GM12878 (cell line): Measurements from ENCODE around the gene C12orf60. TPM values are rescaled to one million over a fixed set of nuclear protein-coding genes. Genes with fewer than 3 reads are reported as not detected.

Experiments used
- ATAC-seq: fragments of 200-7000 bp; cut with Tn5 transposase; 3 replicates; pipeline ENCODE4 v1.9.1; 2020; ENCODE audit warnings: mild to moderate bottlenecking, moderate library complexity
- BruUV-seq: library from RNA; stranded (reverse); fragments of 400-500 nt; replicated peaks from 2 replicates; lab custom pipeline; 2021; lab: Mats Ljungman, UMichigan
- CTCF ChIA-PET: fragments of 300-600 bp; sonication (Branson Sonifier 250); formaldehyde crosslinking; extraction: SDS; loops from one replicate; lab custom pipeline; 2021; ENCODE audit warnings: inconsistent platforms; lab: Yijun Ruan, JAX
- POLR2A ChIA-PET: fragments of 350-600 bp; formaldehyde crosslinking; extraction: SDS; loops from one replicate; lab custom pipeline; 2021; ENCODE audit warnings: inconsistent platforms; lab: Charles Lee
- RAD21 ChIA-PET: fragments of 300-600 bp; sonication (Branson Sonifier 250); formaldehyde crosslinking; loops from one replicate; lab custom pipeline; 2023; ENCODE audit warnings: antibody characterized with exemption; ENCODE audit not compliant: unreplicated experiment; lab: Charles Lee
- SMC1A ChIA-PET: fragments of 300-600 bp; sonication (Branson Sonifier 250); formaldehyde crosslinking; loops from one replicate; lab custom pipeline; 2023; ENCODE audit not compliant: unreplicated experiment, uncharacterized antibody; lab: Charles Lee
- DNase-seq: peaks from one replicate; pipeline ENCODE4 v3.0.0-alpha.2; 2011; ENCODE audit warnings: low read depth, low spot score
- FAIRE-seq: peaks from 3 replicates; lab custom pipeline; 2011; peaks lifted over from hg19 to GRCh38; lab: Jason Lieb, UNC
- H2AFZ ChIP-seq: 2 replicates; pipeline ENCODE4 v1.6.0; 2011; ENCODE audit warnings: low read depth, low read length, control low read depth; ENCODE audit not compliant: control insufficient read depth
- H3K27ac ChIP-seq: 2 replicates; pipeline ENCODE4 v1.5.1; 2011; ENCODE audit warnings: control low read depth; ENCODE audit not compliant: control insufficient read depth, insufficient read depth
- H3K27me3 ChIP-seq, 2 experiments: replicated peaks in 1 of 2; 2 replicates each; pipeline versions ENCODE4 v1.6.0 to v1.6.1; 2011; ENCODE audit warnings: low read length in 1 of 2; ENCODE audit not compliant: control insufficient read depth in 2 of 2, insufficient read depth in 2 of 2
- H3K36me3 ChIP-seq, 2 experiments: 2 replicates each; pipeline ENCODE4 v1.5.1; 2011; ENCODE audit warnings: low read length in 1 of 2; ENCODE audit not compliant: control insufficient read depth in 2 of 2, insufficient read depth in 2 of 2
- H3K4me1 ChIP-seq: 2 replicates; pipeline ENCODE4 v1.6.1; 2011; ENCODE audit warnings: mild to moderate bottlenecking, low read length, moderate library complexity, mixed read lengths; ENCODE audit not compliant: control insufficient read depth, insufficient read depth
- H3K4me2 ChIP-seq: 2 replicates; pipeline ENCODE4 v1.6.0; 2011; ENCODE audit warnings: control low read depth; ENCODE audit not compliant: control insufficient read depth, insufficient read depth
- H3K4me3 ChIP-seq: fragments of 200-600 bp; sonication (generic); 2 replicates; pipeline ENCODE4 v1.5.1; 2016
- H3K79me2 ChIP-seq: 2 replicates; pipeline ENCODE4 v1.6.0; 2011; ENCODE audit warnings: low read length; ENCODE audit not compliant: control insufficient read depth, insufficient read depth
- H3K9ac ChIP-seq: 2 replicates; pipeline ENCODE4 v1.8.0; 2011; ENCODE audit warnings: low read length, control low read depth, mixed read lengths; ENCODE audit not compliant: control insufficient read depth, insufficient read depth
- H3K9me3 ChIP-seq: replicated peaks from 3 replicates; pipeline ENCODE4 v1.5.1; 2011; ENCODE audit warnings: mild to moderate bottlenecking, low read length; ENCODE audit not compliant: control insufficient read depth, insufficient read depth
- H4K20me1 ChIP-seq: 2 replicates; pipeline ENCODE4 v1.6.0; 2011; ENCODE audit not compliant: control insufficient read depth, insufficient read depth
- ESRRA ChIP-seq: IDR thresholded peaks from 2 replicates; pipeline ENCODE4 v1.6.1; 2012; ENCODE audit warnings: mild to moderate bottlenecking, low read length, improper control_type of control experiment
- GATAD2B ChIP-seq: fragments of 450-650 bp; conservative IDR thresholded peaks from 2 replicates; pipeline ENCODE4 v1.6.1; 2017; ENCODE audit warnings: low read depth, mild to moderate bottlenecking, moderate library complexity
- MEF2A ChIP-seq: IDR thresholded peaks from 2 replicates; pipeline ENCODE4 v1.6.1; 2011; ENCODE audit warnings: low read depth, mild to moderate bottlenecking, low read length, moderate library complexity; ENCODE audit not compliant: insufficient read depth
- NFIC ChIP-seq: IDR thresholded peaks from 2 replicates; pipeline ENCODE4 v1.6.1; 2012; ENCODE audit warnings: low read depth, mild to moderate bottlenecking, inconsistent platforms, low read length, moderate library complexity
- NR2C1 ChIP-seq: fragments of 450-650 bp; IDR thresholded peaks from 2 replicates; pipeline ENCODE4 v1.6.1; 2017; ENCODE audit warnings: antibody characterized with exemption, mild to moderate bottlenecking, moderate library complexity
- SMAD1 ChIP-seq: fragments of 450-650 bp; IDR thresholded peaks from 2 replicates; pipeline ENCODE4 v1.6.1; 2018; ENCODE audit warnings: mild to moderate bottlenecking, low read depth; ENCODE audit not compliant: partially characterized antibody
- SPI1 ChIP-seq: IDR thresholded peaks from 2 replicates; pipeline ENCODE4 v1.6.1; 2011; ENCODE audit warnings: low read depth, mild to moderate bottlenecking, low read length, moderate library complexity, borderline replicate concordance; ENCODE audit not compliant: insufficient read depth
- SREBF1 ChIP-seq: IDR thresholded peaks from 2 replicates; pipeline ENCODE4 v1.6.1; 2012; ENCODE audit warnings: mild to moderate bottlenecking, low read length
- STAT1 ChIP-seq: fragments of 450-650 bp; conservative IDR thresholded peaks from 2 replicates; pipeline ENCODE4 v1.6.1; 2014; ENCODE audit warnings: antibody characterized with exemption, mild to moderate bottlenecking
- SUZ12 ChIP-seq: fragments of 200-600 bp; sonication (generic); IDR thresholded peaks from one replicate; pipeline ENCODE4 v1.6.1; 2018; ENCODE audit warnings: antibody characterized with exemption, mild to moderate bottlenecking; ENCODE audit not compliant: unreplicated experiment
- ZZZ3 ChIP-seq: IDR thresholded peaks from 2 replicates; pipeline ENCODE4 v1.6.1; 2011; ENCODE audit warnings: low read depth; ENCODE audit not compliant: control insufficient read depth, insufficient read length
- WGBS: methylation state at CpG from one replicate; pipeline ENCODE4 v1.1.6; 2016; ENCODE audit warnings: low lambda C conversion rate; ENCODE audit not compliant: insufficient replicate concordance, insufficient coverage; ENCODE audit errors: missing lambda C conversion rate; 5-methylcytosine and 5-hydroxymethylcytosine counted together
- in situ Hi-C: fragments of 300-500 bp; cut with MboI; formaldehyde crosslinking; loops from 9 replicates; pipeline ENCODE4 v1.14.3; 2018; ENCODE audit warnings: mixed read lengths
- intact Hi-C: fragments of 100-400 bp; cut with micrococcal nuclease; formaldehyde crosslinking; loops from one replicate; pipeline ENCODE4 v1.14.2; 2022; ENCODE audit not compliant: unreplicated experiment
- polyA plus RNA-seq, 11 experiments: library from polyadenylated mRNA; depleted of rRNA in 4 of 11; unstranded in 6 of 11; stranded (reverse) in 5 of 11; fragments of >200 nt; fragmentation: Nextera tagmentation in 4 of 11; fragmentation: Illumina TruSeq in 1 of 11; extraction: Ambion mirVana in 4 of 11; extraction: Trizol in 1 of 11; gene quantifications; 1 replicate in 1 of 11; 2 replicates in 10 of 11; pipeline versions ENCODE4 v1.2.1 to v1.2.3, GENCODE V29; 2011 to 2016; ENCODE audit warnings: inconsistent platforms in 2 of 11, missing spikeins in 2 of 11, low read depth in 1 of 11
- total RNA-seq, 4 experiments: library from RNA; depleted of rRNA in 3 of 4; stranded (reverse); fragments of >200 nt in 3 of 4; fragmentation: Illumina TruSeq in 1 of 4; extraction: Trizol in 1 of 4; gene quantifications; 2 replicates each; pipeline versions ENCODE4 v1.2.1 to v1.2.3, GENCODE V29; 2013 to 2021
- TF ChIP-seq, protein P1 (sequence below): fragments of 450-650 bp; formaldehyde crosslinking; IDR thresholded peaks from 2 replicates; pipeline ENCODE4 v1.4.0; 2022; ENCODE audit warnings: mild to moderate bottlenecking, moderate library complexity
- TF ChIP-seq, protein P2 (sequence below): IDR thresholded peaks from 2 replicates; pipeline ENCODE4 v1.6.1; 2011; ENCODE audit warnings: borderline replicate concordance, low read depth, mild to moderate bottlenecking, moderate library complexity, mixed read lengths, low read length; ENCODE audit not compliant: insufficient read depth; ENCODE audit errors: extremely low read length
- TF ChIP-seq, protein P3 (sequence below): fragments of 450-650 bp; conservative IDR thresholded peaks from 2 replicates; pipeline ENCODE4 v1.6.1; 2017; ENCODE audit warnings: mild to moderate bottlenecking, moderate library complexity
- TF ChIP-seq, protein P4 (sequence below): fragments of 150-350 bp; IDR thresholded peaks from 2 replicates; pipeline ENCODE4 v1.6.1; 2016; ENCODE audit warnings: low read depth, low read length

C12orf60 gene
- total and polyA plus RNA-seq, 10 of the 15 experiments (the other 5 are each of a cell fraction or from before 2014, with no cell fraction given), result 1.8 to 7.2 (median 3.2) TPM

DNA sequence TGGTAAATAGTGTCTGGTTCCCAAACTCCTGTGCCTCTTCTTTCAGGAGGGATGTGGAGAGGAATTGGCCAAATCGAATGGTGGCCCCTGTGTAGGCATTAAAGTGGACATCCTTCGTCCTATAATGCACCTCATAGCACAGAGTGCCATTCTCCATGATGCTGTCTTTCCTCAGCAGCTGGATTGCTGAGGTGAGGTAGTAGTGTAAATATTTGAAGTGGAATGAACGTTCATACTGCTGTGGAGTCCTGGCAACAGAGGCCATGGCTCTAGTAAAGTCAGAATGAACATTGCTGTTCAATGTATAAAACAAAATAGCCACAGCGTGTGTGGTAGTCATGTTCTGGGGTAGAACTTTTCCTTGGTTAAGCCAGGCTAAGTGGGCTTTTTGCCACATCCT lies 37.1 kb downstream of the C12orf60 start:
- intact Hi-C loops (loop anchor here (5.0 kb wide), 1 partner anchor 382 kb away; the partner anchor contains the start of gene RERG), in situ Hi-C loops (no loop called here)
- RAD21 ChIA-PET, result interaction anchor here (0.6 kb wide), 1 partner anchor 146 kb away, joined by 5 read pairs; no protein-coding TSS in a partner anchor
- no peak overlapping the region for H3K4me3 ChIP-seq
- FAIRE-seq (no peak), DNase-seq (no peak), ATAC-seq (no peak)
- CTCF ChIA-PET, result no interaction called here
- H3K4me1 ChIP-seq, result no peaks in the 10 kb centered on the region
- H4K20me1 ChIP-seq, result no peaks in the 10 kb centered on the region
- no peak overlapping the region for H3K9ac ChIP-seq
- no TSS peak for BruUV-seq
- H3K79me2 ChIP-seq, result no peaks in the 10 kb centered on the region
- H3K36me3 ChIP-seq, result no peaks in the 10 kb centered on the region
- no peaks in the 10 kb centered on the region; a peak in 2 of 4 replicates for H3K27me3 ChIP-seq
- WGBS, result 35% methylated on average over 4 of the region's 4 CpGs
- no peak overlapping the region for H3K27ac ChIP-seq
- POLR2A ChIA-PET, result no interaction called here
- no peak overlapping the region for H3K4me2 ChIP-seq
- SMC1A ChIA-PET, result interaction anchor here (1.4 to 15.6 kb wide), 2 partner anchors 8 to 156 kb away, joined by 3 to 242 read pairs; no protein-coding TSS in a partner anchor
- no peak overlapping the region for H2AFZ ChIP-seq
- H3K9me3 ChIP-seq, result no peaks in the 10 kb centered on the region
- TF ChIP-seq MEF2A (no peak), ZZZ3 (no peak), NR2C1 (no peak), ESRRA (no peak), SMAD1 (no peak), SUZ12 (no peak), NFIC (no peak), STAT1 (no peak), SPI1 (no peak), SREBF1 (no peak), GATAD2B (no peak)
- TF ChIP-seq, protein P1, sequence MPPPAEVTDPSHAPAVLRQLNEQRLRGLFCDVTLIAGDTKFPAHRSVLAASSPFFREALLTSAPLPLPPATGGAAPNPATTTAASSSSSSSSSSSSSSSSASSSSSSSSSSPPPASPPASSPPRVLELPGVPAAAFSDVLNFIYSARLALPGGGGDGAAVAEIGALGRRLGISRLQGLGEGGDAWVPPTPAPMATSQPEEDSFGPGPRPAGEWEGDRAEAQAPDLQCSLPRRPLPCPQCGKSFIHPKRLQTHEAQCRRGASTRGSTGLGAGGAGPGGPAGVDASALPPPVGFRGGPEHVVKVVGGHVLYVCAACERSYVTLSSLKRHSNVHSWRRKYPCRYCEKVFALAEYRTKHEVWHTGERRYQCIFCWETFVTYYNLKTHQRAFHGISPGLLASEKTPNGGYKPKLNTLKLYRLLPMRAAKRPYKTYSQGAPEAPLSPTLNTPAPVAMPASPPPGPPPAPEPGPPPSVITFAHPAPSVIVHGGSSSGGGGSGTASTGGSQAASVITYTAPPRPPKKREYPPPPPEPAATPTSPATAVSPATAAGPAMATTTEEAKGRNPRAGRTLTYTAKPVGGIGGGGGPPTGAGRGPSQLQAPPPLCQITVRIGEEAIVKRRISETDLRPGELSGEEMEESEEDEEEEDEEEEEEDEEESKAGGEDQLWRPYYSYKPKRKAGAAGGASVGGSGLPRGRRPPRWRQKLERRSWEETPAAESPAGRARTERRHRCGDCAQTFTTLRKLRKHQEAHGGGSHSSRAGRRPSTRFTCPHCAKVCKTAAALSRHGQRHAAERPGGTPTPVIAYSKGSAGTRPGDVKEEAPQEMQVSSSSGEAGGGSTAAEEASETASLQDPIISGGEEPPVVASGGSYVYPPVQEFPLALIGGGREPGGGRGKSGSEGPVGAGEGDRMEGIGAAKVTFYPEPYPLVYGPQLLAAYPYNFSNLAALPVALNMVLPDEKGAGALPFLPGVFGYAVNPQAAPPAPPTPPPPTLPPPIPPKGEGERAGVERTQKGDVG, result no peak
- TF ChIP-seq, protein P2, sequence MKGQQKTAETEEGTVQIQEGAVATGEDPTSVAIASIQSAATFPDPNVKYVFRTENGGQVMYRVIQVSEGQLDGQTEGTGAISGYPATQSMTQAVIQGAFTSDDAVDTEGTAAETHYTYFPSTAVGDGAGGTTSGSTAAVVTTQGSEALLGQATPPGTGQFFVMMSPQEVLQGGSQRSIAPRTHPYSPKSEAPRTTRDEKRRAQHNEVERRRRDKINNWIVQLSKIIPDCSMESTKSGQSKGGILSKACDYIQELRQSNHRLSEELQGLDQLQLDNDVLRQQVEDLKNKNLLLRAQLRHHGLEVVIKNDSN, result no peak
- TF ChIP-seq, protein P3, sequence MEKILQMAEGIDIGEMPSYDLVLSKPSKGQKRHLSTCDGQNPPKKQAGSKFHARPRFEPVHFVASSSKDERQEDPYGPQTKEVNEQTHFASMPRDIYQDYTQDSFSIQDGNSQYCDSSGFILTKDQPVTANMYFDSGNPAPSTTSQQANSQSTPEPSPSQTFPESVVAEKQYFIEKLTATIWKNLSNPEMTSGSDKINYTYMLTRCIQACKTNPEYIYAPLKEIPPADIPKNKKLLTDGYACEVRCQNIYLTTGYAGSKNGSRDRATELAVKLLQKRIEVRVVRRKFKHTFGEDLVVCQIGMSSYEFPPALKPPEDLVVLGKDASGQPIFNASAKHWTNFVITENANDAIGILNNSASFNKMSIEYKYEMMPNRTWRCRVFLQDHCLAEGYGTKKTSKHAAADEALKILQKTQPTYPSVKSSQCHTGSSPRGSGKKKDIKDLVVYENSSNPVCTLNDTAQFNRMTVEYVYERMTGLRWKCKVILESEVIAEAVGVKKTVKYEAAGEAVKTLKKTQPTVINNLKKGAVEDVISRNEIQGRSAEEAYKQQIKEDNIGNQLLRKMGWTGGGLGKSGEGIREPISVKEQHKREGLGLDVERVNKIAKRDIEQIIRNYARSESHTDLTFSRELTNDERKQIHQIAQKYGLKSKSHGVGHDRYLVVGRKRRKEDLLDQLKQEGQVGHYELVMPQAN, result no peak
- TF ChIP-seq, protein P4, sequence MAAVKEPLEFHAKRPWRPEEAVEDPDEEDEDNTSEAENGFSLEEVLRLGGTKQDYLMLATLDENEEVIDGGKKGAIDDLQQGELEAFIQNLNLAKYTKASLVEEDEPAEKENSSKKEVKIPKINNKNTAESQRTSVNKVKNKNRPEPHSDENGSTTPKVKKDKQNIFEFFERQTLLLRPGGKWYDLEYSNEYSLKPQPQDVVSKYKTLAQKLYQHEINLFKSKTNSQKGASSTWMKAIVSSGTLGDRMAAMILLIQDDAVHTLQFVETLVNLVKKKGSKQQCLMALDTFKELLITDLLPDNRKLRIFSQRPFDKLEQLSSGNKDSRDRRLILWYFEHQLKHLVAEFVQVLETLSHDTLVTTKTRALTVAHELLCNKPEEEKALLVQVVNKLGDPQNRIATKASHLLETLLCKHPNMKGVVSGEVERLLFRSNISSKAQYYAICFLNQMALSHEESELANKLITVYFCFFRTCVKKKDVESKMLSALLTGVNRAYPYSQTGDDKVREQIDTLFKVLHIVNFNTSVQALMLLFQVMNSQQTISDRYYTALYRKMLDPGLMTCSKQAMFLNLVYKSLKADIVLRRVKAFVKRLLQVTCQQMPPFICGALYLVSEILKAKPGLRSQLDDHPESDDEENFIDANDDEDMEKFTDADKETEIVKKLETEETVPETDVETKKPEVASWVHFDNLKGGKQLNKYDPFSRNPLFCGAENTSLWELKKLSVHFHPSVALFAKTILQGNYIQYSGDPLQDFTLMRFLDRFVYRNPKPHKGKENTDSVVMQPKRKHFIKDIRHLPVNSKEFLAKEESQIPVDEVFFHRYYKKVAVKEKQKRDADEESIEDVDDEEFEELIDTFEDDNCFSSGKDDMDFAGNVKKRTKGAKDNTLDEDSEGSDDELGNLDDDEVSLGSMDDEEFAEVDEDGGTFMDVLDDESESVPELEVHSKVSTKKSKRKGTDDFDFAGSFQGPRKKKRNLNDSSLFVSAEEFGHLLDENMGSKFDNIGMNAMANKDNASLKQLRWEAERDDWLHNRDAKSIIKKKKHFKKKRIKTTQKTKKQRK, result no peak
